H1 (cell line): ENCODE measurements around the gene CRTC1. TPM values are rescaled to one million over a fixed set of nuclear protein-coding genes. Genes with fewer than 3 reads are reported as not detected.

Source experiments
- CTCF ChIA-PET: fragments of 300-600 bp; sonication (Branson Sonifier 250); formaldehyde crosslinking; loops from one replicate; lab custom pipeline; 2021; ENCODE audit not compliant: partially characterized antibody; lab: Charles Lee
- POLR2A ChIA-PET: fragments of 300-600 bp; sonication (Branson Sonifier 250); formaldehyde crosslinking; loops from one replicate; lab custom pipeline; 2021; ENCODE audit warnings: inconsistent platforms; ENCODE audit not compliant: partially characterized antibody; lab: Charles Lee
- DNase-seq, 2 experiments: peaks; one replicate each; pipeline versions ENCODE4 v3.0.0 to v3.0.0-alpha.2; 2010 to 2022; ENCODE audit warnings: low spot score in 2 of 2, low read depth in 1 of 2, mixed read lengths in 1 of 2
- FAIRE-seq: peaks from 2 replicates; lab custom pipeline; 2011; peaks lifted over from hg19 to GRCh38; lab: Jason Lieb, UNC
- H2AFZ ChIP-seq: 2 replicates; pipeline ENCODE4 v1.8.1; 2012; ENCODE audit warnings: low read length, inconsistent platforms
- H2AK5ac ChIP-seq: 2 replicates; pipeline ENCODE4 v1.6.1; 2013; ENCODE audit warnings: low read depth, low read length
- H2BK120ac ChIP-seq: replicated peaks from 2 replicates; pipeline ENCODE3; 2013; ENCODE audit warnings: low read depth, low read length, inconsistent platforms
- H2BK12ac ChIP-seq: 2 replicates; pipeline ENCODE4 v1.6.1; 2013; ENCODE audit warnings: low read depth, low read length
- H2BK15ac ChIP-seq: 2 replicates; pipeline ENCODE4 v1.6.1; 2013; ENCODE audit warnings: low read length
- H2BK20ac ChIP-seq: 2 replicates; pipeline ENCODE4 v1.6.1; 2013; ENCODE audit warnings: low read length
- H2BK5ac ChIP-seq: 2 replicates; pipeline ENCODE4 v1.6.1; 2013; ENCODE audit warnings: low read depth, low read length
- H3K14ac ChIP-seq: 2 replicates; pipeline ENCODE4 v1.6.1; 2013; ENCODE audit warnings: inconsistent platforms; ENCODE audit not compliant: insufficient read length
- H3K18ac ChIP-seq: 2 replicates; pipeline ENCODE4 v1.6.1; 2013; ENCODE audit warnings: low read length; ENCODE audit errors: extremely low read depth
- H3K23ac ChIP-seq: 2 replicates; pipeline ENCODE4 v1.6.1; 2013; ENCODE audit warnings: inconsistent platforms; ENCODE audit not compliant: insufficient read length
- H3K23me2 ChIP-seq: 2 replicates; pipeline ENCODE4 v1.6.1; 2013; ENCODE audit warnings: low read depth, low read length
- H3K27ac ChIP-seq: 2 replicates; pipeline ENCODE4 v1.6.1; 2011; ENCODE audit warnings: low read depth, low read length, inconsistent platforms
- H3K27me3 ChIP-seq, 4 experiments: replicated peaks in 1 of 4; 1 replicate in 1 of 4; 2 replicates in 3 of 4; pipeline versions ENCODE4 v1.6.1 to v1.8.1; 2011 to 2013; ENCODE audit warnings: low read length in 3 of 4, mild to moderate bottlenecking in 3 of 4, inconsistent platforms in 2 of 4, mixed read lengths in 2 of 4, moderate library complexity in 1 of 4; ENCODE audit not compliant: control insufficient read depth in 3 of 4, insufficient read depth in 3 of 4; ENCODE audit errors: extremely low read depth in 1 of 4
- H3K36me3 ChIP-seq, 4 experiments: 2 replicates each; pipeline versions ENCODE4 v1.6.1 to v1.8.1; 2011 to 2013; ENCODE audit warnings: mild to moderate bottlenecking in 4 of 4, low read length in 3 of 4, moderate library complexity in 2 of 4, control low read depth in 1 of 4, inconsistent platforms in 1 of 4; ENCODE audit not compliant: insufficient read depth in 4 of 4, control insufficient read depth in 2 of 4
- H3K4ac ChIP-seq: replicated peaks from 2 replicates; pipeline ENCODE3; 2013; ENCODE audit warnings: low read length, low read depth, mixed read lengths, inconsistent platforms; ENCODE audit not compliant: insufficient read length
- H3K4me1 ChIP-seq, 4 experiments: replicated peaks in 1 of 4; 1 replicate in 1 of 4; 2 replicates in 3 of 4; pipeline versions ENCODE4 v1.6.1 to v1.8.1; 2011 to 2013; ENCODE audit warnings: low read length in 3 of 4, inconsistent platforms in 2 of 4, mixed read lengths in 1 of 4; ENCODE audit not compliant: insufficient read depth in 4 of 4, control insufficient read depth in 3 of 4
- H3K4me2 ChIP-seq, 2 experiments: 2 replicates each; pipeline versions ENCODE4 v1.6.1 to v1.8.1; 2011 to 2013; ENCODE audit warnings: low read depth in 2 of 2, low read length in 2 of 2, control low read depth in 1 of 2, inconsistent platforms in 1 of 2, mild to moderate bottlenecking in 1 of 2; ENCODE audit not compliant: insufficient read depth in 1 of 2
- H3K4me3 ChIP-seq, 4 experiments: fragments of 200-600, 300-600 bp in 1 of 4; sonication (generic), shearing (Covaris generic), sonication (Bioruptor Twin) in 1 of 4; 2 replicates each; pipeline versions ENCODE4 v1.5.1 to v1.8.1; 2011 to 2016; ENCODE audit warnings: low read length in 4 of 4, low read depth in 3 of 4, control low read depth in 2 of 4, inconsistent platforms in 2 of 4, mild to moderate bottlenecking in 2 of 4, mixed read lengths in 1 of 4, moderate library complexity in 1 of 4; ENCODE audit not compliant: insufficient read depth in 2 of 4; ENCODE audit errors: extremely low read depth in 1 of 4
- H3K56ac ChIP-seq: replicated peaks from 2 replicates; pipeline ENCODE3; 2013; ENCODE audit warnings: low read depth, mild to moderate bottlenecking, mixed read lengths, low read length, inconsistent platforms; ENCODE audit not compliant: insufficient read length
- H3K79me1 ChIP-seq: 2 replicates; pipeline ENCODE4 v1.6.1; 2013; ENCODE audit warnings: low read depth, low read length, control low read depth
- H3K79me2 ChIP-seq, 2 experiments: 2 replicates each; pipeline versions ENCODE4 v1.6.1 to v1.8.1; 2012 to 2013; ENCODE audit warnings: low read length in 2 of 2, mild to moderate bottlenecking in 2 of 2, inconsistent platforms in 1 of 2; ENCODE audit not compliant: insufficient read depth in 2 of 2, control insufficient read depth in 1 of 2
- H3K9ac ChIP-seq, 4 experiments: replicated peaks in 1 of 4; 1 replicate in 1 of 4; 2 replicates in 3 of 4; pipeline versions ENCODE4 v1.6.1 to v1.8.1; 2011 to 2013; ENCODE audit warnings: low read depth in 3 of 4, low read length in 3 of 4, control low read depth in 2 of 4, mild to moderate bottlenecking in 2 of 4, moderate library complexity in 2 of 4, inconsistent platforms in 1 of 4; ENCODE audit errors: extremely low read depth in 1 of 4
- H3K9me3 ChIP-seq, 2 experiments: 2 replicates each; pipeline versions ENCODE4 v1.6.1 to v1.8.1; 2012 to 2013; ENCODE audit warnings: mild to moderate bottlenecking in 2 of 2, moderate library complexity in 2 of 2, control low read depth in 1 of 2, inconsistent platforms in 1 of 2, low read depth in 1 of 2, low read length in 1 of 2, mixed read lengths in 1 of 2; ENCODE audit not compliant: insufficient read depth in 2 of 2
- H4K20me1 ChIP-seq, 2 experiments: replicated peaks in 1 of 2; 2 replicates each; pipeline versions ENCODE3 to v1.8.1; 2011 to 2013; ENCODE audit warnings: inconsistent platforms in 2 of 2, low read length in 2 of 2, mild to moderate bottlenecking in 1 of 2; ENCODE audit not compliant: insufficient read depth in 2 of 2, control insufficient read depth in 1 of 2
- H4K5ac ChIP-seq: 2 replicates; pipeline ENCODE4 v1.6.1; 2013; ENCODE audit warnings: low read length, low read depth, mixed read lengths, inconsistent platforms; ENCODE audit not compliant: insufficient read length
- H4K8ac ChIP-seq: 2 replicates; pipeline ENCODE4 v1.8.0; 2013; ENCODE audit warnings: mild to moderate bottlenecking, moderate library complexity, low read length, inconsistent platforms; ENCODE audit not compliant: insufficient read depth; ENCODE audit errors: extremely low read depth
- H4K91ac ChIP-seq: replicated peaks from 2 replicates; pipeline ENCODE3; 2013; ENCODE audit warnings: low read length, mixed read lengths, inconsistent platforms; ENCODE audit not compliant: insufficient read length
- ATF3 ChIP-seq: IDR thresholded peaks from 2 replicates; pipeline ENCODE4 v1.6.1; 2011; ENCODE audit warnings: low read depth, mild to moderate bottlenecking, low read length; ENCODE audit not compliant: insufficient read depth
- CEBPB ChIP-seq: IDR thresholded peaks from 2 replicates; pipeline ENCODE4 v1.6.1; 2012; ENCODE audit warnings: low read depth, low read length
- CTBP2 ChIP-seq: IDR thresholded peaks from 2 replicates; pipeline ENCODE4 v1.7.0; 2011; ENCODE audit warnings: borderline replicate concordance, mild to moderate bottlenecking, moderate library complexity, mixed read lengths, low read length; ENCODE audit not compliant: insufficient read depth, insufficient read length
- PHF8 ChIP-seq: fragments of 200-600 bp; sonication (generic); conservative IDR thresholded peaks from 2 replicates; pipeline ENCODE4 v1.7.1; 2012; ENCODE audit warnings: low read depth, mild to moderate bottlenecking, inconsistent platforms, low read length, moderate library complexity
- POLR2A ChIP-seq, 2 experiments: IDR thresholded peaks; 1 replicate in 1 of 2; 2 replicates in 1 of 2; pipeline ENCODE4 v1.6.1; 2011; ENCODE audit warnings: low read depth in 2 of 2, low read length in 2 of 2, mild to moderate bottlenecking in 2 of 2; ENCODE audit errors: control extremely low read depth in 1 of 2
- SP4 ChIP-seq: IDR thresholded peaks from 2 replicates; pipeline ENCODE4 v1.6.1; 2012; ENCODE audit warnings: low read length, inconsistent platforms
- TAF7 ChIP-seq: optimal IDR thresholded peaks from 2 replicates; pipeline ENCODE3; 2011; ENCODE audit warnings: low read depth, mild to moderate bottlenecking, inconsistent platforms, low read length, moderate library complexity, borderline replicate concordance
- ZNF274 ChIP-seq: IDR thresholded peaks from 2 replicates; pipeline ENCODE4 v1.7.0; 2012; ENCODE audit warnings: low read length, borderline replicate concordance; ENCODE audit errors: extremely low read depth
- WGBS, 2 experiments: shearing (Covaris generic) in 1 of 2; methylation state at CpG; one replicate each; pipeline versions ENCODE4 v1.1.6 to v1.1.7; 2013 to 2015; ENCODE audit warnings: low lambda C conversion rate in 2 of 2, mixed read lengths in 2 of 2, inconsistent platforms in 1 of 2, low coverage in 1 of 2, missing lambda C conversion rate in 1 of 2; ENCODE audit not compliant: insufficient replicate concordance in 2 of 2, insufficient coverage in 1 of 2, insufficient read length in 1 of 2; ENCODE audit errors: extremely low coverage in 1 of 2, missing lambda C conversion rate in 1 of 2; 5-methylcytosine and 5-hydroxymethylcytosine counted together
- polyA plus RNA-seq, 7 experiments: library from polyadenylated mRNA; depleted of rRNA in 3 of 7; stranded (reverse) in 5 of 7; unstranded in 2 of 7; fragments of >200 nt in 5 of 7; fragments of 200-250 nt in 2 of 7; gene quantifications; 1 replicate in 5 of 7; 2 replicates in 1 of 7; 4 replicates in 1 of 7; pipeline versions ENCODE4 v1.2.1 to v1.2.3, GENCODE V29; 2011 to 2013; ENCODE audit warnings: missing spikeins in 2 of 7, mixed read lengths in 2 of 7
- total RNA-seq: library from RNA; stranded (reverse); fragmentation: NEBNext Ultra II Directional; extraction: Animal tissue kit (Norgen Biotek cat#: 25700); gene quantifications from 2 replicates; pipeline ENCODE4 v1.2.1, GENCODE V29; 2021

CRTC1 gene
- total and polyA plus RNA-seq, 2 of the 8 experiments (the other 6 are each of a cell fraction or from before 2014, with no cell fraction given): 2.9 to 8.5 TPM

DNA sequence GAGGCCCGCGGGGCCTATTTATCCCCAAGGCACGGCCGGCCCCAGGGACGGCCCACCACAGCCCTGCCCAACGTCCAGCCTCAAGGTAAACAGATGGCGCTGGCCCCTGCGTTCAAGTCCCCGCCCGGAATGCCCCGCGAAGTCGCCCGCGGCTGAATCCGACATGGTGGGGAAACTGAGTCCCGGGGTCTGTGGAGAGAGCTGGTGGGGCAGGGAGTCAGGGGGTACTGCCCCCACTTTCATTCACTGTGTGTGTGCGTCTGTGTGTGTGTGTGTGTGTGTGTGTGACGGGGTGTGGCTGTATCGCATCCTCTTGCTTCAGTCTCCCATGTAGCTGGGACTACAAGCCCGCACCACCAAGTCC is 107.8 kb downstream of the CRTC1 start:
- no peak overlapping the region for H2AFZ ChIP-seq
- H3K4ac ChIP-seq: no peak overlapping the region
- ChIA-PET POLR2A (interaction anchor here (0.7 to 1.4 kb wide), 3 partner anchors 16 to 41 kb away, joined by 4 to 6 read pairs (median 5); partner anchors contain the start of gene UPF1), CTCF (interaction anchor here (0.7 to 1.0 kb wide), 4 partner anchors 18 to 340 kb away, joined by 3 to 4 read pairs (median 3); no protein-coding TSS in a partner anchor)
- WGBS, 2 experiments: 46% methylated on average over 17 of the region's 21 CpGs; no CpG with 5 or more reads in 1 of the 2 experiments
- H3K27me3 ChIP-seq: peaks cover 74 to 93% (median 90%) of the 10 kb centered on the region in 4 experiments
- H2BK15ac ChIP-seq: no peak overlapping the region
- peaks cover 23% of the 10 kb centered on the region for H3K23me2 ChIP-seq
- H4K5ac ChIP-seq: no peak overlapping the region
- H3K4me1 ChIP-seq: peaks cover 0 to 30% (median 16%) of the 10 kb centered on the region in 4 experiments; a peak in 6 of 7 replicates
- H4K20me1 ChIP-seq: peaks cover 4 to 25% of the 10 kb centered on the region in 2 experiments
- H2AK5ac ChIP-seq: no peak overlapping the region
- peak overlapping the region; percentile 60 to 75 for H3K4me2 ChIP-seq
- no peak overlapping the region for H3K9ac ChIP-seq
- H2BK20ac ChIP-seq: no peak overlapping the region
- H4K8ac ChIP-seq: no peak overlapping the region
- no peak for FAIRE-seq
- H3K27ac ChIP-seq: no peak overlapping the region
- TF ChIP-seq POLR2A (IDR thresholded peaks at IDR 0.05; ENCODE audit: control extremely low read depth in 1 of 2, low read depth in 2 of 2, low read length in 2 of 2) (no peak), CEBPB (no peak), ZNF274 (no peak), PHF8 (no peak), ATF3 (no peak), SP4 (no peak), CTBP2 (no peak), TAF7 (no peak)
- H3K79me2 ChIP-seq: no peaks in the 10 kb centered on the region
- H3K23ac ChIP-seq: no peak overlapping the region
- peak overlapping the region in 1 of 4 experiments; percentile 59; a peak in 2 of 8 replicates for H3K4me3 ChIP-seq
- H3K9me3 ChIP-seq: no peaks in the 10 kb centered on the region; a peak in 1 of 4 replicates
- no peak for DNase-seq
- no peak overlapping the region for H4K91ac ChIP-seq
- H2BK5ac ChIP-seq: no peak overlapping the region
- peaks cover 0 to 7% (median 0%) of the 10 kb centered on the region in 4 experiments; a peak in 1 of 8 replicates for H3K36me3 ChIP-seq
- no peaks in the 10 kb centered on the region for H3K79me1 ChIP-seq
- no peak overlapping the region for H2BK120ac ChIP-seq
- no peak overlapping the region for H2BK12ac ChIP-seq
- no peak overlapping the region; the same call in 1 of the 2 replicates for H3K18ac ChIP-seq
- H3K14ac ChIP-seq: no peak overlapping the region
- H3K56ac ChIP-seq: no peak overlapping the region
